GM18517 (cell line): ENCODE results near the gene RIOK3.

ENCODE experiments used
- ATAC-seq: cut with Tn5 transposase; IDR thresholded peaks from one replicate; pipeline ENCODE4 v1.9.1; 2021; ENCODE audit warnings: mild to moderate bottlenecking, moderate library complexity; ENCODE audit not compliant: unreplicated experiment

RIOK3 gene

GRCh38 chr18:23526501-23527063 lies 73.5 kb downstream of the RIOK3 start:
- ATAC-seq, result no peak

GRCh38 chr18:23528580-23529472 lies 75.7 kb downstream of the RIOK3 start:
- no peak for ATAC-seq

GRCh38 chr18:23529604-23530003 lies 76.5 kb downstream of the RIOK3 start:
- no peak for ATAC-seq

GRCh38 chr18:23530195-23530594 lies 77.1 kb downstream of the RIOK3 start:
- ATAC-seq, result no peak

- no peak for ATAC-seq
Observed at GRCh38 chr18:23531912-23532311, 78.8 kb downstream of the RIOK3 start.
